ENCODE data around the gene ALDH4A1.

The ALDH4A1 gene

GRCh38 chr1:18902523-18903290, at the start of gene ALDH4A1:
TSS of gene ALDH4A1 (minus strand) at chr1:18902555. CDS start at chr1:18902523, 32 bp downstream.
- peak; percentile 99 for DNase-seq (ENCODE audit: low read depth)

GRCh38 chr1:18951818-18952391, 49.5 kb upstream of the ALDH4A1 start:
- no peak for DNase-seq (ENCODE audit: low read depth)

- no peak for DNase-seq (ENCODE audit: low read depth)
Observed at GRCh38 chr1:18951416-18951815, 49.1 kb upstream of the ALDH4A1 start.

- peak; percentile 28 for DNase-seq (ENCODE audit: low read depth)
Observed at GRCh38 chr1:18950401-18951026, 48.2 kb upstream of the ALDH4A1 start.

GRCh38 chr1:18949686-18950400, 47.5 kb upstream of the ALDH4A1 start:
- peak; percentile 65 for DNase-seq (ENCODE audit: low read depth)

- peak; percentile 71 for DNase-seq (ENCODE audit: low read depth)
Observed at GRCh38 chr1:18948913-18949685, 46.7 kb upstream of the ALDH4A1 start.

GRCh38 chr1:18948048-18948912, 45.9 kb upstream of the ALDH4A1 start:
- DNase-seq (ENCODE audit: low read depth): peak; percentile 52

- no peak for DNase-seq (ENCODE audit: low read depth)
Observed at GRCh38 chr1:18947570-18947969, 45.2 kb upstream of the ALDH4A1 start.

- no peak for DNase-seq (ENCODE audit: low read depth)
Observed at GRCh38 chr1:18946550-18947381, 44.4 kb upstream of the ALDH4A1 start.

- DNase-seq (ENCODE audit: low read depth): no peak
Observed at GRCh38 chr1:18945401-18945849, 43.1 kb upstream of the ALDH4A1 start.

GRCh38 chr1:18944810-18945209, 42.5 kb upstream of the ALDH4A1 start:
- no peak for DNase-seq (ENCODE audit: low read depth)

- DNase-seq (ENCODE audit: low read depth): no peak
Observed at GRCh38 chr1:18943914-18944572, 41.7 kb upstream of the ALDH4A1 start.

GRCh38 chr1:18943162-18943561, 40.8 kb upstream of the ALDH4A1 start:
- no peak for DNase-seq (ENCODE audit: low read depth)

GRCh38 chr1:18942340-18942739, 40.0 kb upstream of the ALDH4A1 start:
- DNase-seq (ENCODE audit: low read depth): no peak

GRCh38 chr1:18941221-18942141, 39.1 kb upstream of the ALDH4A1 start:
- no peak for DNase-seq (ENCODE audit: low read depth)

GRCh38 chr1:18940303-18941020, 38.1 kb upstream of the ALDH4A1 start:
- DNase-seq (ENCODE audit: low read depth): no peak
